ENCODE results near the gene ARFGAP2.

The ARFGAP2 gene

DNA sequence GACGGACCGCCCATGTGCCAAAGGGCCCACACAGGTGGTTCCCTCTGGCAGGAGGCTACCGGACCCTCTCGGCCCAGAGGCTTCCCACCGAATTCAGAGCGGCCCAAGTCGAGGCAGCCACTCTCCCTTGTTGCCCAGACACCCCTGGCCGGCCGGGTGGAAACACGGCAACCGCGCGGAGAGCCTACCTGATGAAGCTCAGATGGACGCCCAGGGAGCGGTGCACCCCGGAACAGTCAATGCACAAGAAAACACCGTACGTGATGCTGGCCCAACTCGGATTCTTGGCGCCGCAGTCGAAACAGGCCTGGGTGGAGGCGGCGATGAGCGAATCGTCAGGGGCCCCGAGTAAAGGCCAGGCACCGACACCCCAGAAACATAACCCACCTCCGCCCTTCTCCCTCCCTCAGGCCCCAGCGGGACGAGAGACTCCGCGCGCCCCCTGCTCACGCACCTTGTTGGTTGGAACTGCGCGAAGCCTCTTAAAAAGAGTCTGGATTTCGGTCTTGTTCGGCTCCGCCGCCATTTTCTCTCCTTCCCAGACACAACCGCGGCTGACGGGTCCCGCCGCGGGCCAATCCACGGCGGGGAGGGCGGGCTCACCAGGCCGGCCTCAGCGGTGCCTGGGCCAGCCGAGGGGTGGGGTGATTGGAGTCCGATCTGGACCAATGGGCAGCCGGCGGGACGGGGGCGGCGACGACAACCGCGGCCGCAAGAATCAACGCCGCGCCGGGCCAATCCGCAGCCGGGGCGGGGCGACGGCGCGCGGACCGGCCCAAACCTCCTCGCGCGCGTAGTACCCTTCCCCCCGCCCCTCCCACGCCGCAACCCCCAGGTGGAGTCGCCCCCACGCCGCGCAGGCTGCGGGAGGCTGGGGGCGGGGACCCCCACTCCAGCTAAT, at the start of gene ARFGAP2:
TSS of gene ARFGAP2 (minus strand) at position 552 of the 901 bp plus-strand sequence. CDS start at position 526, 26 bp downstream.
- TF ChIP-seq CTCF (IDR thresholded peaks at IDR 0.05; ENCODE audit: low read depth, low read length): no peak
- peak; percentile 97 for DNase-seq (ENCODE audit: low read depth, low spot score)
- peak within 1 kb of the TSS; percentile 96 for H3K4me3 ChIP-seq (ENCODE audit: low read depth, low read length)
- in situ Hi-C loops (cut with HindIII; ENCODE audit: low sequenced_read_pairs): no loop called here

- in situ Hi-C loops (cut with HindIII; ENCODE audit: low sequenced_read_pairs): no loop called here
- TF ChIP-seq CTCF (IDR thresholded peaks at IDR 0.05; ENCODE audit: low read depth, low read length): no peak
- no peak overlapping the region for H3K4me3 ChIP-seq (ENCODE audit: low read depth, low read length)
- no peak for DNase-seq (ENCODE audit: low read depth, low spot score)
Observed at GRCh38 chr11:47225552-47226400, 49.1 kb upstream of the ARFGAP2 start.

DNA sequence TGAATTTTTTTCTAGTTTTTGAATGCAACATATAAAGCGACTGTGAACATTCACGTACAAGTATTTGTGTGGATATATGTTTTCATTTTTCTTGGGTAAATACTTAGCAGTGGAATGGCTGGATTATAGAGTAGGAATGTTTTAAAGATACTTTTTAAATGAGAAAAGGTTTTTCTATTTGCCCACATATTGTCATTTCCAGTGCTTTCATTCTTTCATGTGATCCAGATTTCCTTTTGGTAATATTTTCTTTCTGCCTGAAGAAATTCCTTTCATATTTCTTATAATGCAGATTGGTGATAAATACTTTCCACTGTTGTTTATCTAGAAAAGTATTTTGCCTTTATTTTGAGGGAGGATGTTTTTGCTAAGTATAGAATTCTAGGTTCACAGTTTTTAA, 46.0 kb upstream of the ARFGAP2 start:
- no peak for TF ChIP-seq CTCF (IDR thresholded peaks at IDR 0.05; ENCODE audit: low read depth, low read length)
- in situ Hi-C loops (cut with HindIII; ENCODE audit: low sequenced_read_pairs): no loop called here
- no peak for DNase-seq (ENCODE audit: low read depth, low spot score)
- H3K4me3 ChIP-seq (ENCODE audit: low read depth, low read length): no peak overlapping the region

GRCh38 chr11:47220401-47220821, 43.7 kb upstream of the ARFGAP2 start:
- DNase-seq (ENCODE audit: low read depth, low spot score): peak; percentile 47
- in situ Hi-C loops (cut with HindIII; ENCODE audit: low sequenced_read_pairs): no loop called here
- H3K4me3 ChIP-seq (ENCODE audit: low read depth, low read length): no peak overlapping the region
- no peak for TF ChIP-seq CTCF (IDR thresholded peaks at IDR 0.05; ENCODE audit: low read depth, low read length)

- DNase-seq (ENCODE audit: low read depth, low spot score): peak; percentile 88
- peak overlapping the region; percentile 62 for H3K4me3 ChIP-seq (ENCODE audit: low read depth, low read length)
- in situ Hi-C loops (cut with HindIII; ENCODE audit: low sequenced_read_pairs): no loop called here
- no peak for TF ChIP-seq CTCF (IDR thresholded peaks at IDR 0.05; ENCODE audit: low read depth, low read length)
Observed at GRCh38 chr11:47216121-47216798, 39.6 kb upstream of the ARFGAP2 start.

GRCh38 chr11:47215366-47215910, 38.8 kb upstream of the ARFGAP2 start:
- DNase-seq (ENCODE audit: low read depth, low spot score): no peak
- no peak for TF ChIP-seq CTCF (IDR thresholded peaks at IDR 0.05; ENCODE audit: low read depth, low read length)
- H3K4me3 ChIP-seq (ENCODE audit: low read depth, low read length): peak overlapping the region; percentile 62
- in situ Hi-C loops (cut with HindIII; ENCODE audit: low sequenced_read_pairs): no loop called here

Measured in astrocyte of the spinal cord (primary cell).